Measurements from ENCODE around the gene TEDC2. TPM values are rescaled to one million over a fixed set of nuclear protein-coding genes. Genes with fewer than 3 reads are reported as not detected.

TEDC2 gene
- total and polyA plus RNA-seq, 2 experiments from 2014 or later, result 6.2 to 7.1 TPM

DNA sequence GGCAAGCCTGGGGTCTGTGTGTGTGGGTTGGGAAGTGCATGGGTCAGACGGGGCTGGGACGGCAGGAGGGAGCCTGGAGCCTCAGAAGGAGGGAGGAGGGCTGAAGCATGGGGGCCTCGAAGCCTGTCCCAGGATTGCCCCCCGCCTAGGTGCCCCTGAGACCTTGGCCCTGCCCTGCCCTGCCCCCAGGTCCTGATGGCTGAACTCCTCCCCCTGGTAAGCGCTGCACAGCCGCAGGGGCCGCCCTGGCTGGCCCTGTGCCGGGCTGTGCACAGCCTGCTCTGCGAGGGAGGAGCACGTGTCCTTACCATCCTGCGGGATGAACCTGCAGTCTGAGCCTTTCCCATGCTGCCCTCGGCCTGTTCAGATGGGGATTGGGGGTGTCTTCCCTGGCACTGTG lies 4.4 kb downstream of the TEDC2 start:
- DNase-seq (ENCODE audit: low spot score), result no peak
- H3K4me3 ChIP-seq, result no peak overlapping the region
- H3K27me3 ChIP-seq, result no peaks in the 10 kb centered on the region
- H2AFZ ChIP-seq, result no peak overlapping the region
- no peak for TF ChIP-seq EZH2 (IDR thresholded peaks at IDR 0.05; ENCODE audit: borderline replicate concordance)
- TF ChIP-seq EZH2phosphoT487 (IDR thresholded peaks at IDR 0.05; ENCODE audit: low read depth, severe bottlenecking, unreplicated experiment), result no peak
- TF ChIP-seq, protein P1, sequence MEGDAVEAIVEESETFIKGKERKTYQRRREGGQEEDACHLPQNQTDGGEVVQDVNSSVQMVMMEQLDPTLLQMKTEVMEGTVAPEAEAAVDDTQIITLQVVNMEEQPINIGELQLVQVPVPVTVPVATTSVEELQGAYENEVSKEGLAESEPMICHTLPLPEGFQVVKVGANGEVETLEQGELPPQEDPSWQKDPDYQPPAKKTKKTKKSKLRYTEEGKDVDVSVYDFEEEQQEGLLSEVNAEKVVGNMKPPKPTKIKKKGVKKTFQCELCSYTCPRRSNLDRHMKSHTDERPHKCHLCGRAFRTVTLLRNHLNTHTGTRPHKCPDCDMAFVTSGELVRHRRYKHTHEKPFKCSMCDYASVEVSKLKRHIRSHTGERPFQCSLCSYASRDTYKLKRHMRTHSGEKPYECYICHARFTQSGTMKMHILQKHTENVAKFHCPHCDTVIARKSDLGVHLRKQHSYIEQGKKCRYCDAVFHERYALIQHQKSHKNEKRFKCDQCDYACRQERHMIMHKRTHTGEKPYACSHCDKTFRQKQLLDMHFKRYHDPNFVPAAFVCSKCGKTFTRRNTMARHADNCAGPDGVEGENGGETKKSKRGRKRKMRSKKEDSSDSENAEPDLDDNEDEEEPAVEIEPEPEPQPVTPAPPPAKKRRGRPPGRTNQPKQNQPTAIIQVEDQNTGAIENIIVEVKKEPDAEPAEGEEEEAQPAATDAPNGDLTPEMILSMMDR (IDR thresholded peaks at IDR 0.05; ENCODE audit: poor library complexity), result no peak
- H3K4me2 ChIP-seq, result no peak overlapping the region
- no peaks in the 10 kb centered on the region for H3K9me2 ChIP-seq (replicated peaks; ENCODE audit: insufficient read depth)
- WGBS (ENCODE audit: low lambda C conversion rate, missing lambda C conversion rate), result 82% methylated on average over 5 of the region's 12 CpGs
- no peaks in the 10 kb centered on the region for H3K79me2 ChIP-seq
- H3K36me3 ChIP-seq (replicated peaks; ENCODE audit: insufficient read depth, low read depth), result no peaks in the 10 kb centered on the region
- no peaks in the 10 kb centered on the region for H3K9me3 ChIP-seq (ENCODE audit: low read depth)
- H4K20me1 ChIP-seq (ENCODE audit: insufficient read depth, poor library complexity, severe bottlenecking), result no peaks in the 10 kb centered on the region
- no peak overlapping the region for H3K27ac ChIP-seq
- H3K4me1 ChIP-seq (ENCODE audit: insufficient read depth), result peaks cover 20% of the 10 kb centered on the region

DNA sequence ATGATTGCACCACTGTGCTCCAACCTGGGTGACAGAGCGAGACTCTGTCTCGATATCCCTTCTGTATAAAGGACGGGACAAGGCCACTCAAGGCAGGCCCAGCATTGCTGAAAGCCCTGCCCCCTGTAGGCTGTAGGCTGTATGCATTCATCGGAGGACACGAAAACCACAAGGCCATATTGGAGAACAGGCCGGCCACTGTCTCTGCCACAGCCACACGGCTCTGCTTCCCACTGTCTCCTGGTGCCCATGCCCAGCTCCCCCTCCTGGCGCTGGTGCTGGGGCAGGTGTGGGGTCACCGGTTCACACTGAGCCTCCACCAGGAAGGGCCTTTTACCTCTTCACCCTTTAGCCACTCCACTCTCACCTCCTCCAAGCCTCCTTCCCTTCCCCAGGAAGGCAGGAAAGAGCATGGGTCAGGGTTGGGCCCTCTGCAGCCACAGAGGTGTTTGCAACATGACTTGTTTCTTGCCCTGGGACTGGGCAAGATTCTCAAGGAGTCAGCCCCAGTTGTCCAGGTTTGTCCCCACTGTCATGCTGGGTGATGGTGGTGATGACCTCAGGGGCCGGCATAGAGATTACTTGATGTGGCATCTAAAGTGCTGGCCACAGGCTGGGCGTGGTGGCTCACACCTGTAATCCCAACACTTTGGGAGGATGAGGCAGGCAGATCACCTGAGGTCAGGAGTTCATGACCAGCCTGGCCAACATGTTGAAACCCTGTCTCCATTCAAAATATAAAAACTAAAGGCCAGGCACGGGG lies 5.9 kb downstream of the TEDC2 start:
- Histone ChIP-seq H4K20me1 (ENCODE audit: insufficient read depth, poor library complexity, severe bottlenecking) (no peaks in the 10 kb centered on the region), H3K4me2 (no peak overlapping the region), H2AFZ (no peak overlapping the region), H3K79me2 (no peaks in the 10 kb centered on the region), H3K4me3 (no peak overlapping the region), H3K9me2 (replicated peaks; ENCODE audit: insufficient read depth) (no peaks in the 10 kb centered on the region), H3K27me3 (peaks cover 8% of the 10 kb centered on the region), H3K27ac (no peak overlapping the region), H3K4me1 (ENCODE audit: insufficient read depth) (peaks cover 35% of the 10 kb centered on the region), H3K9me3 (ENCODE audit: low read depth) (no peaks in the 10 kb centered on the region), H3K36me3 (replicated peaks; ENCODE audit: insufficient read depth, low read depth) (no peaks in the 10 kb centered on the region)
- TF ChIP-seq, protein P1 (IDR thresholded peaks at IDR 0.05; ENCODE audit: poor library complexity), result peak; percentile 13
- TF ChIP-seq EZH2 (IDR thresholded peaks at IDR 0.05; ENCODE audit: borderline replicate concordance) (no peak), EZH2phosphoT487 (IDR thresholded peaks at IDR 0.05; ENCODE audit: low read depth, severe bottlenecking, unreplicated experiment) (no peak)
- 90% methylated on average over 12 of the region's 12 CpGs for WGBS (ENCODE audit: low lambda C conversion rate, missing lambda C conversion rate)
- DNase-seq (ENCODE audit: low spot score), result no peak

DNA sequence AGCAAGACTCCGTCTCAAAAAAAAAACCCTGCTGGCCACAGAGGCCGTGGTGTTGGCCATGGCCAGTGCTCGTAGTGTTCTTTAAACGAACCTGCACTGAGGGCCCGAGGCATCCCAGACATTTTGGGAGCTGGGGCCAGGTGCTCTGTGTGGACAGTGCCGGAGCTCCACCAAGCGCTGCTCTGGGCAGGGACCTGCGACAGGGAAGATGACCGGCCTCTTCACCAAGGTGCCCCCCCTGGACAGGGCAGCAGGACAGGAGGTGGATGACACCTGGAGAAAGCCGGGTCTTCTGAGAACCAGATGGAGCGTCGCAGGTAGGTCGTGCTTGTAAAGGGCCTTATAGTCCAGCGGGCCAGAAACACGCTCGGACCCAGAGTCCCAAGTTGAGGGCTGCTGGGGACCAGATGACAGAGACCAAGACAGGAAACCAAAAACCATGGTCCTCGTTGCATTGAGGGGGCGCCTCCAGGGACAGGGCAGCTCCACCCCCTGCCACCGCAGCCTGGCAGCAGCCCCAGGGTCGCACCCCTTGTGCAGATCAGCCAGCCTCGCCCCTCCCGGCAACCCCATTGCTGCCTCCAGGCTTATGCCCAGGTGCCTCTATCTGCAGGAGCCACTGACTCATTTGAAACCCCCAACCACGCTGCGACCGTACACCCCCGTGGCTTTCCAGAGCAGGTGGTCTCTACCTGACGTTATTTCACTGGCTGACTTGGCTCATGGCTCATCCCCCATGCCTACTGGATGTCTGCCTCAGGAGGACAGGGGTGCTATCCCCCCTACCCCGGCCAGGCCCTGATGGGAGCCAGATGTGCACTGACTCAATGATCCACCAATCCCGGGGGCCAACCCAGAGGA lies 7.0 kb downstream of the TEDC2 start:
- Histone ChIP-seq H3K4me3 (no peak overlapping the region), H3K9me2 (replicated peaks; ENCODE audit: insufficient read depth) (no peaks in the 10 kb centered on the region), H3K27ac (peak overlapping the region; percentile 67), H2AFZ (no peak overlapping the region), H3K36me3 (replicated peaks; ENCODE audit: insufficient read depth, low read depth) (no peaks in the 10 kb centered on the region), H3K4me1 (ENCODE audit: insufficient read depth) (peaks cover 45% of the 10 kb centered on the region), H4K20me1 (ENCODE audit: insufficient read depth, poor library complexity, severe bottlenecking) (no peaks in the 10 kb centered on the region), H3K9me3 (ENCODE audit: low read depth) (no peaks in the 10 kb centered on the region), H3K4me2 (peak overlapping the region; percentile 98), H3K79me2 (no peaks in the 10 kb centered on the region), H3K27me3 (peaks cover 8% of the 10 kb centered on the region)
- TF ChIP-seq EZH2phosphoT487 (IDR thresholded peaks at IDR 0.05; ENCODE audit: low read depth, severe bottlenecking, unreplicated experiment) (no peak), EZH2 (IDR thresholded peaks at IDR 0.05; ENCODE audit: borderline replicate concordance) (no peak)
- TF ChIP-seq, protein P1 (IDR thresholded peaks at IDR 0.05; ENCODE audit: poor library complexity), result no peak
- WGBS (ENCODE audit: low lambda C conversion rate, missing lambda C conversion rate), result 86% methylated on average over 29 of the region's 29 CpGs
- DNase-seq (ENCODE audit: low spot score), result no peak

Measured in hepatocyte (in vitro differentiated cells).